Parathyroid adenoma (tissue), 2 donors: Measurements from ENCODE around the gene INTS7.

Experiments
- H2AFZ ChIP-seq: fragments of 300-600 bp; sonication (generic); one replicate; pipeline ENCODE4 v1.7.0; 2017; ENCODE audit warnings: antibody characterized with exemption, mild to moderate bottlenecking
- H3K27ac ChIP-seq: fragments of 300-600 bp; sonication (generic); one replicate; pipeline ENCODE4 v1.7.0; 2017
- H3K27me3 ChIP-seq: fragments of 300-600 bp; sonication (generic); one replicate; pipeline ENCODE4 v1.7.0; 2017; ENCODE audit warnings: low read length; ENCODE audit not compliant: control insufficient read depth, insufficient read depth
- H3K36me3 ChIP-seq: fragments of 300-600 bp; sonication (generic); one replicate; pipeline ENCODE4 v1.7.0; 2017; ENCODE audit warnings: low read length; ENCODE audit not compliant: control insufficient read depth, insufficient read depth
- H3K4me1 ChIP-seq: fragments of 300-600 bp; sonication (generic); one replicate; pipeline ENCODE4 v1.7.0; 2017; ENCODE audit warnings: control low read depth
- H3K4me2 ChIP-seq: fragments of 300-600 bp; sonication (generic); one replicate; pipeline ENCODE4 v1.7.0; 2017; ENCODE audit warnings: low read length
- H3K4me3 ChIP-seq: fragments of 300-600 bp; sonication (generic); one replicate; pipeline ENCODE4 v1.7.0; 2017; ENCODE audit warnings: low read depth, low read length
- H3K79me2 ChIP-seq: fragments of 300-600 bp; sonication (generic); one replicate; pipeline ENCODE4 v1.7.0; 2017; ENCODE audit warnings: control low read depth
- H3K9ac ChIP-seq: fragments of 300-600 bp; sonication (generic); one replicate; pipeline ENCODE4 v1.7.0; 2017; ENCODE audit warnings: mild to moderate bottlenecking
- H3K9me3 ChIP-seq: fragments of 300-600 bp; sonication (generic); one replicate; pipeline ENCODE4 v1.7.0; 2017; ENCODE audit warnings: low read length; ENCODE audit not compliant: control insufficient read depth
- CTCF ChIP-seq: fragments of 300-600 bp; sonication (generic); IDR thresholded peaks from one replicate; pipeline ENCODE4 v1.7.0; 2017; ENCODE audit warnings: antibody characterized with exemption, mild to moderate bottlenecking
- donor health status: primary hyperparathyroidism.

INTS7 gene

DNA sequence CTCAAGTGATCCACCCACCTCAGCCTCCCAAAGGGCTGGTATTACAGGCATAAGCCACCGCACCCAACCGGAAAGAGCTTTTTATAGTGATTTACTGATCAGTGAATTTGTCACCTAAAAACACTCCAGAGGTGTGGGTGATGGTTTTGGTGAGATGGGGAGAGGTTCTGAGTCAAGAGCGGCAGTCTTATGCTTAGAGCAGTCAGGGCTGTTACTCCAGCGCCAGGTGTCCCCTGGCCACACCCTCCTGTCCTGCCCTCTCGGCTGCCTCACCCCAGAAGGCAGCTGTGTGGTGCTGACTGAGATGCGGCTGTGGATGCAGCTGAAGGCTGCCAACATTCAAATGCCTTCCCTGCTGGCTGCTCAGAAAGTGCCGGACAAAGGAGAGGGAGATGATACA lies 110.3 kb downstream of the INTS7 start:
- no peak for TF ChIP-seq CTCF
- no peak overlapping the region for H3K27ac ChIP-seq
- no peaks in the 10 kb centered on the region for H3K4me1 ChIP-seq
- no peaks in the 10 kb centered on the region for H3K9me3 ChIP-seq
- no peak overlapping the region for H3K4me3 ChIP-seq
- no peak overlapping the region for H3K4me2 ChIP-seq
- no peak overlapping the region for H2AFZ ChIP-seq
- H3K9ac ChIP-seq: no peak overlapping the region
- no peaks in the 10 kb centered on the region for H3K36me3 ChIP-seq
- no peaks in the 10 kb centered on the region for H3K79me2 ChIP-seq
- no peaks in the 10 kb centered on the region for H3K27me3 ChIP-seq

GRCh38 chr1:211924256-211924655 lies 111.1 kb downstream of the INTS7 start:
- Histone ChIP-seq H3K4me3 (no peak overlapping the region), H3K9me3 (no peaks in the 10 kb centered on the region), H3K27ac (no peak overlapping the region), H3K4me2 (no peak overlapping the region), H3K4me1 (no peaks in the 10 kb centered on the region), H3K79me2 (no peaks in the 10 kb centered on the region), H2AFZ (no peak overlapping the region), H3K9ac (no peak overlapping the region), H3K36me3 (no peaks in the 10 kb centered on the region), H3K27me3 (no peaks in the 10 kb centered on the region)
- no peak for TF ChIP-seq CTCF

- no peak overlapping the region for H3K4me3 ChIP-seq
- no peaks in the 10 kb centered on the region for H3K27me3 ChIP-seq
- no peak overlapping the region for H3K27ac ChIP-seq
- H3K36me3 ChIP-seq: no peaks in the 10 kb centered on the region
- H3K4me1 ChIP-seq: no peaks in the 10 kb centered on the region
- H2AFZ ChIP-seq: no peak overlapping the region
- H3K4me2 ChIP-seq: no peak overlapping the region
- H3K9ac ChIP-seq: no peak overlapping the region
- no peaks in the 10 kb centered on the region for H3K79me2 ChIP-seq
- no peaks in the 10 kb centered on the region for H3K9me3 ChIP-seq
- TF ChIP-seq CTCF: no peak
Measured at GRCh38 chr1:211923095-211923494, 112.3 kb downstream of the INTS7 start.

- Histone ChIP-seq H3K4me3 (no peak overlapping the region), H3K4me1 (no peaks in the 10 kb centered on the region), H3K36me3 (no peaks in the 10 kb centered on the region), H3K9me3 (no peaks in the 10 kb centered on the region), H3K79me2 (no peaks in the 10 kb centered on the region), H2AFZ (no peak overlapping the region), H3K4me2 (no peak overlapping the region), H3K9ac (no peak overlapping the region), H3K27ac (no peak overlapping the region), H3K27me3 (no peaks in the 10 kb centered on the region)
- TF ChIP-seq CTCF: no peak
Measured at GRCh38 chr1:211921579-211922095, 113.7 kb downstream of the INTS7 start.

- Histone ChIP-seq H2AFZ (no peak overlapping the region), H3K27ac (no peak overlapping the region), H3K4me2 (no peak overlapping the region), H3K27me3 (no peaks in the 10 kb centered on the region), H3K4me3 (no peak overlapping the region), H3K9me3 (no peaks in the 10 kb centered on the region), H3K9ac (no peak overlapping the region), H3K79me2 (no peaks in the 10 kb centered on the region), H3K4me1 (no peaks in the 10 kb centered on the region), H3K36me3 (no peaks in the 10 kb centered on the region)
- TF ChIP-seq CTCF: no peak
Measured at GRCh38 chr1:211920602-211921226, 114.6 kb downstream of the INTS7 start.
